Measurements from ENCODE around the gene SLBP.
"Not testable (repeated sequence)": the region's sequence is repeated elsewhere in the genome, so short reads cannot be mapped to it uniquely, and the experiment has no call there.

SLBP gene

GRCh38 chr4:1711571-1712215, 426 bp downstream of the SLBP start:
- DNase-seq (ENCODE audit: low read depth in 2 of 2) = no peak

- DNase-seq (ENCODE audit: low read depth in 2 of 2) = no peak
Measured at GRCh38 chr4:1711055-1711570, 1.0 kb downstream of the SLBP start.

GRCh38 chr4:1708581-1708980, 3.5 kb downstream of the SLBP start:
- no peak for DNase-seq (ENCODE audit: low read depth in 2 of 2)

GRCh38 chr4:1706358-1706757, 5.8 kb downstream of the SLBP start:
- DNase-seq (ENCODE audit: low read depth in 2 of 2) = no peak

- no peak for DNase-seq (ENCODE audit: low read depth in 2 of 2)
Measured at GRCh38 chr4:1705732-1706131, 6.4 kb downstream of the SLBP start.

- no peak for DNase-seq (ENCODE audit: low read depth in 2 of 2)
Measured at GRCh38 chr4:1703867-1704266, 8.3 kb downstream of the SLBP start.

GRCh38 chr4:1701671-1702070, 10.4 kb downstream of the SLBP start:
- DNase-seq (ENCODE audit: low read depth in 2 of 2) = not testable (repeated sequence)

GRCh38 chr4:1695913-1696312, 16.2 kb downstream of the SLBP start:
- DNase-seq (ENCODE audit: low read depth in 2 of 2) = no peak

GRCh38 chr4:1693131-1693896, 18.8 kb downstream of the SLBP start:
- peak; percentile 46 to 56 for DNase-seq (ENCODE audit: low read depth in 2 of 2)

- no peak for DNase-seq (ENCODE audit: low read depth in 2 of 2)
Measured at GRCh38 chr4:1691737-1692373, 20.3 kb downstream of the SLBP start.

GRCh38 chr4:1690698-1691097, 21.4 kb downstream of the SLBP start:
- DNase-seq (ENCODE audit: low read depth in 2 of 2) = no peak

GRCh38 chr4:1686440-1687036, 25.6 kb downstream of the SLBP start:
- DNase-seq (ENCODE audit: low read depth in 2 of 2) = no peak

- no peak for DNase-seq (ENCODE audit: low read depth in 2 of 2)
Measured at GRCh38 chr4:1685235-1686150, 26.6 kb downstream of the SLBP start.

- DNase-seq (ENCODE audit: low read depth in 2 of 2) = no peak
Measured at GRCh38 chr4:1684506-1685234, 27.4 kb downstream of the SLBP start.

- DNase-seq (ENCODE audit: low read depth in 2 of 2) = peak; percentile 90 to 92
Measured at GRCh38 chr4:1683736-1684505, 28.2 kb downstream of the SLBP start, which contains the start of gene FAM53A. Gene FAM53A, minus strand, starts transcription at chr4:1684313. Its CDS starts 15,572 bp downstream, at chr4:1668741.

GRCh38 chr4:1683261-1683735, 28.8 kb downstream of the SLBP start:
- no peak for DNase-seq (ENCODE audit: low read depth in 2 of 2)

- DNase-seq (ENCODE audit: low read depth in 2 of 2) = no peak
Measured at GRCh38 chr4:1682860-1683259, 29.3 kb downstream of the SLBP start.

GRCh38 chr4:1678244-1678643, 33.9 kb downstream of the SLBP start:
- no peak for DNase-seq (ENCODE audit: low read depth in 2 of 2)

Measured in stimulated activated CD8-positive, alpha-beta memory T cell treated with anti-CD3 and anti-CD28 coated beads, Interleukin-15, amount 100 ng/mL, for 48 hours (primary cell).